SU-DHL-6 (cell line): ENCODE measurements around the gene TRIM2.

Source experiments
- EZH2phosphoT487 ChIP-seq: fragments of 200-600 bp; sonication (generic), shearing (Covaris generic); conservative IDR thresholded peaks from 2 replicates; pipeline ENCODE4 v1.6.1; 2018; ENCODE audit warnings: mild to moderate bottlenecking, antibody characterized with exemption, low read length, moderate library complexity, mixed read lengths
- TF ChIP-seq, protein P1 (sequence below): fragments of 200-600 bp; sonication (generic); IDR thresholded peaks from one replicate; pipeline ENCODE4 v1.5.1; 2017; ENCODE audit warnings: antibody characterized with exemption, mild to moderate bottlenecking, low read length, moderate library complexity; ENCODE audit not compliant: insufficient read depth, poor library complexity, severe bottlenecking

DNA sequence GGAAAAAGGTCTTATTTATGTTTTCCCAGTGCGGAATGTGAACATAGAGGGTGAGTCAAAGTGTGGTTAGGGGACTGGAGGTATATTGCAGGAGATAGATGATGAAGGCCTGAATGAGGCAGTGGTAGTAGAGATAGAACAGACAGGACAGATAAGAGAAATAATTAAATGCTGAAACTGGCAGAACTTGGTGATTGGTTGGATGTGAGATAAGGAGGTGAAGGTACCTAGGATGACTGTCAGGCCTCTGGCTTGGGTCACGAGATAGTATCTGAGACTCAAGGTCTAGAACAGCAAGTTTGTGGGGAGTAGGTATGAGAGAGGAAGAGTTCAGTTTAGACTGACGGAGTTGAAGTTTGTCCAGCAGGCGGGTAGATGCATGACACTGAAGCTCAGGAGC is 143.8 kb downstream of the TRIM2 start:
- TF ChIP-seq, protein P1, sequence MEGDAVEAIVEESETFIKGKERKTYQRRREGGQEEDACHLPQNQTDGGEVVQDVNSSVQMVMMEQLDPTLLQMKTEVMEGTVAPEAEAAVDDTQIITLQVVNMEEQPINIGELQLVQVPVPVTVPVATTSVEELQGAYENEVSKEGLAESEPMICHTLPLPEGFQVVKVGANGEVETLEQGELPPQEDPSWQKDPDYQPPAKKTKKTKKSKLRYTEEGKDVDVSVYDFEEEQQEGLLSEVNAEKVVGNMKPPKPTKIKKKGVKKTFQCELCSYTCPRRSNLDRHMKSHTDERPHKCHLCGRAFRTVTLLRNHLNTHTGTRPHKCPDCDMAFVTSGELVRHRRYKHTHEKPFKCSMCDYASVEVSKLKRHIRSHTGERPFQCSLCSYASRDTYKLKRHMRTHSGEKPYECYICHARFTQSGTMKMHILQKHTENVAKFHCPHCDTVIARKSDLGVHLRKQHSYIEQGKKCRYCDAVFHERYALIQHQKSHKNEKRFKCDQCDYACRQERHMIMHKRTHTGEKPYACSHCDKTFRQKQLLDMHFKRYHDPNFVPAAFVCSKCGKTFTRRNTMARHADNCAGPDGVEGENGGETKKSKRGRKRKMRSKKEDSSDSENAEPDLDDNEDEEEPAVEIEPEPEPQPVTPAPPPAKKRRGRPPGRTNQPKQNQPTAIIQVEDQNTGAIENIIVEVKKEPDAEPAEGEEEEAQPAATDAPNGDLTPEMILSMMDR = no peak
- TF ChIP-seq EZH2phosphoT487 = no peak
